D721Med (cell line): ENCODE results near the gene PAAF1.

ENCODE experiments used
- DNase-seq: peaks from one replicate; pipeline ENCODE4 v3.0.0; 2011; ENCODE audit warnings: low spot score; ENCODE audit not compliant: insufficient read length
- FAIRE-seq: peaks from 2 replicates; lab custom pipeline; 2011; peaks lifted over from hg19 to GRCh38; lab: Jason Lieb, UNC
- TF ChIP-seq, protein P1 (sequence below): IDR thresholded peaks from 2 replicates; pipeline ENCODE4 v1.5.1; 2012; ENCODE audit warnings: mild to moderate bottlenecking, control low read depth; ENCODE audit not compliant: insufficient read depth; ENCODE audit errors: missing control alignments

Gene PAAF1

DNA sequence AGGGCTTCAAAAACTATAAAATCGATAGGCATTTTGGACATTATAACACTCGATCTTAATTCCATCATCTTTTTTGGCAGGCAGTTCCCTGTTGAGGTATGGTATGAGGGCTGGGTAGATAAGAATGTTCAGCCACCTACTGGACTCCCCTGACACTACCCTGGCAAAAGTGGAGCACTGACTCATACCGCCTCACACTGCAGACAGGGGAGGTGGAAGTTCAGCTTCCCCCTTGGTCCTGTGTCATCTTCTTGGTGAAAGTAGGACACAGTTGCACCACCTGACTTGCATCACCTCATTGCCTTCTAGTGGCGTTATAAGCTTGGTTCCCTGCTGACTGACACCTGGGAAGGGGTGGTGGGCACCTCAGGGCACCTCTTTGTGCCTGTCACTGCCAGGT lies 30.4 kb downstream of the PAAF1 start:
- FAIRE-seq (no peak), DNase-seq (no peak)
- TF ChIP-seq, protein P1, sequence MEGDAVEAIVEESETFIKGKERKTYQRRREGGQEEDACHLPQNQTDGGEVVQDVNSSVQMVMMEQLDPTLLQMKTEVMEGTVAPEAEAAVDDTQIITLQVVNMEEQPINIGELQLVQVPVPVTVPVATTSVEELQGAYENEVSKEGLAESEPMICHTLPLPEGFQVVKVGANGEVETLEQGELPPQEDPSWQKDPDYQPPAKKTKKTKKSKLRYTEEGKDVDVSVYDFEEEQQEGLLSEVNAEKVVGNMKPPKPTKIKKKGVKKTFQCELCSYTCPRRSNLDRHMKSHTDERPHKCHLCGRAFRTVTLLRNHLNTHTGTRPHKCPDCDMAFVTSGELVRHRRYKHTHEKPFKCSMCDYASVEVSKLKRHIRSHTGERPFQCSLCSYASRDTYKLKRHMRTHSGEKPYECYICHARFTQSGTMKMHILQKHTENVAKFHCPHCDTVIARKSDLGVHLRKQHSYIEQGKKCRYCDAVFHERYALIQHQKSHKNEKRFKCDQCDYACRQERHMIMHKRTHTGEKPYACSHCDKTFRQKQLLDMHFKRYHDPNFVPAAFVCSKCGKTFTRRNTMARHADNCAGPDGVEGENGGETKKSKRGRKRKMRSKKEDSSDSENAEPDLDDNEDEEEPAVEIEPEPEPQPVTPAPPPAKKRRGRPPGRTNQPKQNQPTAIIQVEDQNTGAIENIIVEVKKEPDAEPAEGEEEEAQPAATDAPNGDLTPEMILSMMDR, result no peak

DNA sequence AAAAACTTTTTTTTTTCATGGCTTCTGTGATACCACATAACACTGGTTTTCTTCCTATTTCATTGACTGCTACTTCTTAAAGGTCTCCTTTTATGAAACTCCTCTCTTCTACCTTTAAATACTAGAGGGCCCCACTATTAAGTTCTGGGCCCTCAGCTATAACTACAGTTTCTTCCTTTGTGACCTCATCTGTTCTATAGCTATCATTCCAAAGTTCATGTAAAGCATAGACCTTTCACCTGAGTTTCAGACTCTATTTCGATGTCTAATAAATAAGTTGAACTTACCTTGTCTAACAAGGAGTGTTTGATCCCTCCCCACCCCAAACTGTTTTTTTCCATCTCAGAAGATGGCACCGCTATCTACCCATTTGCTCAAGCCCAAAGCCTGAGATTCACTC lies 35.2 kb downstream of the PAAF1 start:
- TF ChIP-seq, protein P1, result no peak
- DNase-seq, result no peak
- FAIRE-seq, result no peak

DNA sequence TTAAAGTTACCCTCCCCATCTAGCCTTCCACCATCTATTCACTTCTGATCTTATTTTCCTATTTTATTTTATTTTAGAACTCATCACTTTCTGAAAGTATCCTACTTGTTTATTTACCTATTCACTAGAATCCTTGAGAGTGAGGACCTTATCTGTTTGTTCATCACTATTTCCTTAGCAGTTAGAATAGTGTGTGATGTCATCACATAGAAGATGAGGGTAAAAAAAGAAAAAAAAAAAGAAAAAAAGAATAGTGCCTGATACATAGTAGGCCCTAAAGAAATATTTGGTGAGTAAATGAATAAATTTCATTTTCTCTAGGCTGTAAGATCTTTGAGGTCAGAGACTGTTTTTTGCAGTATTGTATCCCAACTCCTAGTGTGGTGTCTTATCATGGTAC lies 36.7 kb downstream of the PAAF1 start:
- TF ChIP-seq, protein P1, result no peak
- DNase-seq (no peak), FAIRE-seq (no peak)

DNA sequence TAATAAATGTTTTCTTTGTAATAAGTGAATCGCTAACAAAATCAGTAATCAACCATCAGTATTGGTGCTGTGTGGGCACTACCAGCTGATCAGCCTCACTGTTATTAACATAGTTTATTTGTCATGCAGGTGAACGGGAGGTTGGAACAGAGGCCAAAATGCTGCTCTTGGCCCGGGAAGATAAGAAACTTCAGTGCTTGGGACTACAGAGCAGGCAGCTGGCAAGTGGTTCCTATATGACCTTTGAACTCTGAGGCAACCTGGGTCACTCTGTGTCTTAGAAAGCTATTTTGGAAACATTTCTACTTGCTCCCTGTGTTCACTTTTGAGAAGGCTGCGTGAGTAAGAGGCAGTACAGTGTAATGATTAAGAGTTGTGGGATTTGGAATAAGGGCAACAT lies 37.5 kb downstream of the PAAF1 start:
- TF ChIP-seq, protein P1, result no peak
- DNase-seq, result no peak
- FAIRE-seq, result no peak

DNA sequence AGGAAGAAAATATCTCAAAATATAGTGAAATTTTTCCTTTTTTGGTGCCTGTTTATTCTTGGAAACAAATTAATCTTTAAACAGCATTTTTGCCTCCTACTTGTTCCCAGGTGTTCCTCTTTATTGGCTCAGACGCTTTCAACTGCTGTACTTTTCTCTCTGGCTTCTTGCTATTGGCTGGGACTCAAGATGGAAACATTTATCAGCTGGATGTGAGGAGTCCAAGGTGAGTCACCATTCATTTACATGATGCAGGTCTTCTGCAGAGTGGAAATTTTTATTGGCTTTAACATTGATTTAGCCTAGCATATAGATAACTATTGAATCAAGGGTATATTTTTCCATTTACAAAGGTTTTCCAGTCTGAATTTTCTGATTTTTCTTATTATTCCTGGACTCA lies 39.6 kb downstream of the PAAF1 start:
- TF ChIP-seq, protein P1, result no peak
- FAIRE-seq (no peak), DNase-seq (no peak)

DNA sequence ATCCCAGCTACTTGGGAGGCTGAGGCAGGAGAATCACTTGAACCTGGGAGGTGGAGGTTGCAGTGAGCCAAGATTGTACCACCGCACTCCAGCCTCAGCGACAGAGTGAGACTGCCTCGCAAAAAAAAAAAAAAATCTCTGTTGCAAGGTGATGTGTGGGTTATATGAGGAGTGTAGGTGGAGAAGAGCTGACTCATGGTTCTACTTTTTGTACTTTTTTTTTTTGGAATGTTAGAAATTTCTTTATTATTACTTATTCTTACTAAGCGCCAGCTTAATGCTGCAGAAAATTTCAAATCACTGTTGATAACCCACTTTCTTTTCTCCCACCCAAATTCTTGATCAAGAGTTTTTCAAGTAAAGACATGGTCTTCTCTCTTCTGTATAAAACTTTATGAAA lies 44.4 kb downstream of the PAAF1 start:
- FAIRE-seq, result no peak
- DNase-seq, result no peak
- TF ChIP-seq, protein P1, result no peak

DNA sequence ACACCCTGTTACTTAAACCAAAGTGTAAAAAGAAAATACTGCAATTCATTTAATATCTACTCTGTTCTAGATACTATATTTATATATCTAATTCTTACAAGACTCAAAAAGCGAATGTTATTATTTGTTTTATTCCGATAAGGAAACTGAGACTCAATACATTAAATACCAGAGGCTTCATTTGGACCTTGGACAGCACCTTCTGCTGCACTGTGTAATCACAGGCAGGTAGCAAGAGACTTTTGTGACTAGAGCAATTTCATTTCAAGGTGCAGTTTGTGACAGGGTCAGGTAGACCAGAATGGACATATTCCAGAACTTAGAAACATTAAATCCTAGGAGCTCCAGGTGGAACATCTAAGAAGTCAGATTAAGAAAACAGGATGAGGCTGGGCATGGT lies 52.6 kb downstream of the PAAF1 start:
- TF ChIP-seq, protein P1, result no peak
- no peak for DNase-seq

More for the DNA sequence above, 52.6 kb downstream of the PAAF1 start:
- FAIRE-seq, result no peak
